OCI-LY1 (cell line): ENCODE measurements around the gene PTPRM.

ENCODE experiments used
- H2AFZ ChIP-seq: fragments of 200-600 bp; sonication (generic), shearing (Covaris generic); 2 replicates; pipeline ENCODE4 v1.6.0; 2014; ENCODE audit warnings: antibody characterized with exemption, mild to moderate bottlenecking, low read length
- H3F3A ChIP-seq: fragments of 200-600 bp; sonication (generic), shearing (Covaris generic); 2 replicates; pipeline ENCODE4 v1.6.0; 2014; ENCODE audit warnings: mild to moderate bottlenecking, antibody characterized with exemption, low read length, moderate library complexity; ENCODE audit not compliant: insufficient read depth
- H3K27ac ChIP-seq: fragments of 200-600 bp; sonication (generic); 2 replicates; pipeline ENCODE4 v1.5.1; 2014; ENCODE audit warnings: low read length, mixed run types, mild to moderate bottlenecking, low read depth; ENCODE audit not compliant: poor library complexity, severe bottlenecking
- H3K27me3 ChIP-seq: fragments of 200-600 bp; sonication (generic); 2 replicates; pipeline ENCODE4 v1.6.0; 2014; ENCODE audit warnings: antibody characterized with exemption, mild to moderate bottlenecking, low read length, moderate library complexity; ENCODE audit not compliant: insufficient read depth
- H3K36me3 ChIP-seq: fragments of 200-600 bp; sonication (generic); 2 replicates; pipeline ENCODE4 v1.6.1; 2014; ENCODE audit warnings: mild to moderate bottlenecking, antibody characterized with exemption, low read length, moderate library complexity, mixed read lengths; ENCODE audit not compliant: insufficient read depth
- H3K4me1 ChIP-seq: fragments of 200-600 bp; sonication (generic); 2 replicates; pipeline ENCODE4 v1.5.1; 2014; ENCODE audit warnings: mild to moderate bottlenecking, low read length, moderate library complexity; ENCODE audit not compliant: insufficient read depth, severe bottlenecking
- H3K4me2 ChIP-seq: fragments of 200-600 bp; sonication (generic), shearing (Covaris generic); 2 replicates; pipeline ENCODE4 v1.6.1; 2014; ENCODE audit warnings: low read length
- H3K4me3 ChIP-seq: fragments of 200-600 bp; sonication (generic); 2 replicates; pipeline ENCODE4 v1.5.1; 2014; ENCODE audit warnings: low read length, low read depth, mild to moderate bottlenecking, mixed read lengths; ENCODE audit not compliant: poor library complexity, severe bottlenecking
- H3K79me2 ChIP-seq: fragments of 200-600 bp; shearing (Covaris generic); 2 replicates; pipeline ENCODE4 v1.6.1; 2016; ENCODE audit warnings: mixed run types, low read length, mixed read lengths; ENCODE audit not compliant: insufficient read depth
- H3K9ac ChIP-seq: fragments of 200-600 bp; sonication (generic), shearing (Covaris generic); 2 replicates; pipeline ENCODE4 v1.6.1; 2014; ENCODE audit warnings: mild to moderate bottlenecking, low read length, mixed read lengths
- H3K9me2 ChIP-seq: fragments of 200-600 bp; sonication (generic), shearing (Covaris generic); 2 replicates; pipeline ENCODE4 v1.6.1; 2014; ENCODE audit warnings: low read depth, mild to moderate bottlenecking, low read length, mixed read lengths
- H3K9me3 ChIP-seq: fragments of 200-600 bp; shearing (Covaris generic); 2 replicates; pipeline ENCODE4 v1.6.1; 2014; ENCODE audit warnings: low read length, mixed read lengths
- H4K20me1 ChIP-seq: fragments of 200-600 bp; sonication (generic), shearing (Covaris generic); 2 replicates; pipeline ENCODE4 v1.6.0; 2016; ENCODE audit warnings: mild to moderate bottlenecking, low read length; ENCODE audit not compliant: insufficient read depth
- EZH2 ChIP-seq: fragments of 200-600 bp; sonication (generic), shearing (Covaris generic); IDR thresholded peaks from 2 replicates; pipeline ENCODE4 v1.8.0; 2017; ENCODE audit warnings: borderline replicate concordance, mixed run types, mild to moderate bottlenecking, antibody characterized with exemption, low read length, moderate library complexity, mixed read lengths
- TF ChIP-seq, protein P1 (sequence below): fragments of 200-600 bp; sonication (generic), shearing (Covaris generic); IDR thresholded peaks from 2 replicates; pipeline ENCODE4 v1.5.1; 2017; ENCODE audit warnings: mild to moderate bottlenecking, antibody characterized with exemption, low read length, moderate library complexity, mixed read lengths

Gene PTPRM

DNA sequence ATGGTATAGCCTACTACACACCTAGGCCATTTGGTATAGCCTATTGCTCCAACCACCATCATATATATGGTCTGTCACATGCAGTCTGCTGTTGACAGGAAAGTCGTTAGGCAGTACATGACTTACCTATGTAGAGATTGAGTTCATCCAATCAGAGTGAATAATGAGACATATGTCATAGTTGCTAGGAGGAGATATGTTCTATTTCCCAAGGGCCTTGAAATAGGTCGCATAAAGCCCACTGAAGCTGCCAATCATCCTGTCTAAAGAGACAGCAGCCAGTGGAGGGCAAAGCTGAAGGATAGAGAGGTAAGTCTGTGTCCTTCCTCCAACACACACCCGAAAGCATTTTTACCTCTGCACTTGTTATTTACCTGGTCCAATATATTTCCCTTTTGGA lies 263.4 kb downstream of the PTPRM start:
- H2AFZ ChIP-seq = no peak overlapping the region
- H3K9ac ChIP-seq = no peak overlapping the region
- H4K20me1 ChIP-seq = no peaks in the 10 kb centered on the region
- TF ChIP-seq, protein P1, sequence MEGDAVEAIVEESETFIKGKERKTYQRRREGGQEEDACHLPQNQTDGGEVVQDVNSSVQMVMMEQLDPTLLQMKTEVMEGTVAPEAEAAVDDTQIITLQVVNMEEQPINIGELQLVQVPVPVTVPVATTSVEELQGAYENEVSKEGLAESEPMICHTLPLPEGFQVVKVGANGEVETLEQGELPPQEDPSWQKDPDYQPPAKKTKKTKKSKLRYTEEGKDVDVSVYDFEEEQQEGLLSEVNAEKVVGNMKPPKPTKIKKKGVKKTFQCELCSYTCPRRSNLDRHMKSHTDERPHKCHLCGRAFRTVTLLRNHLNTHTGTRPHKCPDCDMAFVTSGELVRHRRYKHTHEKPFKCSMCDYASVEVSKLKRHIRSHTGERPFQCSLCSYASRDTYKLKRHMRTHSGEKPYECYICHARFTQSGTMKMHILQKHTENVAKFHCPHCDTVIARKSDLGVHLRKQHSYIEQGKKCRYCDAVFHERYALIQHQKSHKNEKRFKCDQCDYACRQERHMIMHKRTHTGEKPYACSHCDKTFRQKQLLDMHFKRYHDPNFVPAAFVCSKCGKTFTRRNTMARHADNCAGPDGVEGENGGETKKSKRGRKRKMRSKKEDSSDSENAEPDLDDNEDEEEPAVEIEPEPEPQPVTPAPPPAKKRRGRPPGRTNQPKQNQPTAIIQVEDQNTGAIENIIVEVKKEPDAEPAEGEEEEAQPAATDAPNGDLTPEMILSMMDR = no peak
- TF ChIP-seq EZH2 = no peak
- no peaks in the 10 kb centered on the region for H3K9me2 ChIP-seq
- H3K4me3 ChIP-seq = no peak overlapping the region
- H3K9me3 ChIP-seq = no peaks in the 10 kb centered on the region
- no peak overlapping the region for H3K27ac ChIP-seq
- no peaks in the 10 kb centered on the region for H3K4me1 ChIP-seq
- no peaks in the 10 kb centered on the region for H3K36me3 ChIP-seq
- H3K27me3 ChIP-seq = no peaks in the 10 kb centered on the region
- no peaks in the 10 kb centered on the region for H3K79me2 ChIP-seq
- H3K4me2 ChIP-seq = no peak overlapping the region
- H3F3A ChIP-seq = no peaks in the 10 kb centered on the region

DNA sequence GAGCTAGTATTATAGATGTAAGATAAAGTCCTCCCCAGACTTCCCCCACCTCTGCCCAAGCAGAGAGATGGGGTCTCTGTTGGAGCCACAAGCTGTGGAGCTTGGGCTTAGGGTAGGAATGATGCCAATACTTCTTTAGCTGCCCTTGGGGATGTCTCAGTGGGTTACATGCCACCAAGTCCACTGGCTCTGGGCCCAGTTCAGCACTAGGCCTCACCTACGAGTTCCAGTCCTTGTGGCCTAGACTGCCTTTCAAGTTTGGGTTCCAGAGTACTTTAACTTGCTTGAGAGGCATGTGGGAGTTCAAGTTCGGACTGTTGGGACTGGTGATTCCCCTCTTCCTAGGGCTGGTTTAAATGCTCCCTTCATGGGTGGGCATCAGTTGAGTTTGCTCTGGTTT lies 272.4 kb downstream of the PTPRM start:
- Histone ChIP-seq H3K27ac (no peak overlapping the region), H2AFZ (no peak overlapping the region), H3F3A (no peaks in the 10 kb centered on the region), H3K9ac (no peak overlapping the region), H3K9me3 (peaks cover 3% of the 10 kb centered on the region; the same call in 1 of the 2 replicates), H3K79me2 (no peaks in the 10 kb centered on the region), H4K20me1 (no peaks in the 10 kb centered on the region), H3K4me3 (no peak overlapping the region), H3K4me2 (no peak overlapping the region), H3K4me1 (no peaks in the 10 kb centered on the region), H3K27me3 (no peaks in the 10 kb centered on the region), H3K9me2 (no peaks in the 10 kb centered on the region), H3K36me3 (no peaks in the 10 kb centered on the region)
- TF ChIP-seq, protein P1 = no peak
- TF ChIP-seq EZH2 = no peak

DNA sequence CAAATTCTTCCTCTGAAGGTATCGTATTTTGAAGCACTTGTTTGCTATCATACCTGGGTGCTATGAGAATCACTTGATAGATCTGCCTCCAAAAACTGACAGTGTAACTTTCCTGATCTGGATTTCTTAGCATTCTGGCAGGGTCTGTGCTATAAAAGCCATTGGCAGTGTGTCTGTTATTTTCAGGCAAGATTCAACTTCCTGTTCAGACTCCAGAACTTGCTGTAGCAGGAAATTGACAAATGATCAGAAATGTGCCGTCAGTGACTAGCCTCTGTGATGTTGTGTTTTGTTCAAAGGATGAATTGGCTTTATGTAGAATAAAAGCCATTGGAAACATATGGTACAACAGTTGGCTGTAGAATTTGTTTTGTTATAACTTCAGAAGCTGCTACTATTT lies 273.3 kb downstream of the PTPRM start:
- Histone ChIP-seq H3K9ac (no peak overlapping the region), H3K27me3 (no peaks in the 10 kb centered on the region), H3K4me3 (no peak overlapping the region), H3K9me2 (no peaks in the 10 kb centered on the region), H3K9me3 (peaks cover 4% of the 10 kb centered on the region; the same call in 1 of the 2 replicates), H3K27ac (no peak overlapping the region), H3F3A (no peaks in the 10 kb centered on the region), H3K79me2 (no peaks in the 10 kb centered on the region), H3K4me2 (no peak overlapping the region), H4K20me1 (no peaks in the 10 kb centered on the region), H2AFZ (no peak overlapping the region), H3K36me3 (no peaks in the 10 kb centered on the region), H3K4me1 (no peaks in the 10 kb centered on the region)
- TF ChIP-seq, protein P1 = no peak
- TF ChIP-seq EZH2 = no peak
